Mesenteric fat pad (tissue), 1 donor: Measurements from ENCODE around the gene RAD23A. TPM values are rescaled to one million over a fixed set of nuclear protein-coding genes. Genes with fewer than 3 reads are reported as not detected.
"Not testable (repeated sequence)": the region's sequence is repeated elsewhere in the genome, so short reads cannot be mapped to it uniquely, and the experiment has no call there.

Experiments used
- DNase-seq: peaks from one replicate; pipeline ENCODE4 v3.0.0-alpha.2; 2020; ENCODE audit warnings: low spot score
- total RNA-seq: library from RNA; stranded (reverse); fragmentation: NEBNext Ultra II Directional; extraction: Animal tissue kit (Norgen Biotek cat#: 25700); gene quantifications from one replicate; pipeline ENCODE4 v1.2.1, GENCODE V29; 2021
- donor health status: DM: yes; HTN: yes; CAD: no.

The RAD23A gene
- total RNA-seq, 1 donor from 2014 or later, result 143 TPM

DNA sequence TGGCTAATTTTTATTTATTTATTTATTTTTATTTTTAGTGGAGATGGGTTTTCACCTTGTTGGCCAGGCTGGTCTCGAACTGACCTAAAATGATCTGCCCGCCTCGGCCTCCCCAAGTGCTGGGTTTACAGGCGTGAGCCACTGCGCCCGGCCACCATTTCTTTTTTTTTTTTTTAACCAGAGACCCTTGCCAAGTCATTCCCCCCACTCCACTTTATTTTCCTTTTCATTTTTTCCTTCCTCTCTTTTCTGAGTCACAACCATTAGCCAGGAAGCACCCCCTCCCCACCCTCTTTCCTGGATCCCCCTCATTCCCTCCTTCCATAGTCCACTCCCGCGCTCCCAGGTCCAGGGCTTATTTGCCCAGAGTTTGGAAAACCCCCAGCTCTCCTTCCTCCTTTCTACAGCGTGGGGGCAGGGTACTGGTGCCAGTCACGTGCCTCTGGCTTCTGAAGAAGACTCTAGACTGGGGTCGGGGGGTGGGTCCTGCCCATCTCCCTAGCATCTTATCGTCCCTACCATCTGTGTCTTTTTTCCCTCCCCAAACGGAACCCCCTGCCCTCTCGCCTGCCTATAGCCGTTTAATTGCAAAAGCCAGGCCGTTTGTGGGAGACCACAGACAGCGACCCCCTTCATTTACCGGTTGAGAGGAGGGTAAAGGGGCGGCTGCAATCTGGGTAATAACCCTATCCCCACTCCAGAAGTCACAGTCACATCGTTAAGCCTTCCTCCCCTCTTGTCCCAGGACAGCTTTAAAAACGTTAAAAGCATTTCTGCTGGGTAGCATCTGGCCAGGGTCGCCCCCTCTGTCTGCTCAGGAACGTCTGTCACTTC, 8.4 kb upstream of the RAD23A start:
- no peak for DNase-seq

DNA sequence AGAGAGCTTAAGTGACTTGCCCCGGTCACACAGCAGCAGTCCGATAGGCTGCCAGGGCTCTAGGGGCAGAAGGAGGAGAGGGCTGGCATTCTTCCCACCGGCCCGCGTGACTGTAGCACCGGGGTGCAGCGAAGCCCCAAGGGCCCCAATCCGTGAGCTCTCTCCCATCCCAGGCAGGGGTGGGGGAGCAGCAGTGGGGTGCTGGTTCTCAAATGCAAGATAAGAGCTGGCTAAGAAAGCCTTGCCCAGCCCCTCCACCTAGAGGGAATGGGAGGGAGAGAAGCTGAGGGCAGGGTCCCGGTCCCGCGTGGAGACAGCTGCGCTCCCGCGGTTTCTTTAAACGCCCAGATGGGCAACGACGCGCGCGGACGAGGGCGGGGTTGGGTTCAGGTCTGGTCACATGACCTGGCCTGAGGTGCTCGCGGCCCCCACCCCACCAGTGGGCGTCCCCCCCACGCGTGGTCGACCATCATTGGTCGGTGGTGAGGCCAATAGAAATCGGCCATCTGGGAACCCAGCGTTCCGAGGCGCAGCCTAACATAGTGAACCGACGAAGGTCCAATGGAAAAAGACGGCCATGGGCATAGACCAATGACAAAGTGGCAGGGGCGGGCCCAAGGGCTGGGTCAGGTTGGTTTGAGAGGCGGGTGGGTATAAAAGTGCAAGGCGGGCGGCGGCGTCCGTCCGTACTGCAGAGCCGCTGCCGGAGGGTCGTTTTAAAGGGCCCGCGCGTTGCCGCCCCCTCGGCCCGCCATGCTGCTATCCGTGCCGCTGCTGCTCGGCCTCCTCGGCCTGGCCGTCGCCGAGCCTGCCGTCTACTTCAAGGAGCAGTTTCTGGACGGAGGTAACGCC, 7.5 kb upstream of the RAD23A start, which contains the start of gene CALR:
TSS of gene CALR (plus strand) at position 683 of the 852 bp plus-strand sequence. CDS start at position 754, 71 bp downstream.
- DNase-seq, result peak; percentile 100

DNA sequence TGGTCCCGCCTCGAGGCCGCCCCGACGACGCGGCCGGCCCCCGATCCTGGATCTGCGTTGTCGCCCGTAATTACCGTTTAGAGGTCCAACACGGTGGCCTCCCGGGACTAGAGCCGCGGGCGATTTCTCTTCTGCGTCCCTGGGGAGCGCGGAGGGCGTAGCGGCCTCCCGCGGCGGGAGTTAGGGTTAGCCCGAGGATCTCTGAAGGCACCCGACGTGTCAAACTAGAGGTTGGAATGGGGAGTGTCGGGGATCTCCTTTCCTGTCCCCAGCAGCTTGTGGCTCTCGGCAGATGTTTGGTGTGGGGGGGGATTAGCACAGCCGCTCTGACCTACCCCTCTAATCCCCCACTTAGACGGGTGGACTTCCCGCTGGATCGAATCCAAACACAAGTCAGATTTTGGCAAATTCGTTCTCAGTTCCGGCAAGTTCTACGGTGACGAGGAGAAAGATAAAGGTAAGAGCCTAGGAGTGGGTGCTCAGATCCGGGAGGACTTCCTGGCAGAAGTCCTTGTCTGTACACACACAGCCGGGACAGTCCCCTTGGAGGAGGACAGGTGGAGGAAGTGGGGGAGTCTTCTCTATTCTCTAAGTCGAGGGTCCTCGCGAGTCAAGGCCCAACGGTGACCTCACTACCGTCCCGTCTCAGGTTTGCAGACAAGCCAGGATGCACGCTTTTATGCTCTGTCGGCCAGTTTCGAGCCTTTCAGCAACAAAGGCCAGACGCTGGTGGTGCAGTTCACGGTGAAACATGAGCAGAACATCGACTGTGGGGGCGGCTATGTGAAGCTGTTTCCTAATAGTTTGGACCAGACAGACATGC, 6.7 kb upstream of the RAD23A start:
- no peak for DNase-seq

DNA sequence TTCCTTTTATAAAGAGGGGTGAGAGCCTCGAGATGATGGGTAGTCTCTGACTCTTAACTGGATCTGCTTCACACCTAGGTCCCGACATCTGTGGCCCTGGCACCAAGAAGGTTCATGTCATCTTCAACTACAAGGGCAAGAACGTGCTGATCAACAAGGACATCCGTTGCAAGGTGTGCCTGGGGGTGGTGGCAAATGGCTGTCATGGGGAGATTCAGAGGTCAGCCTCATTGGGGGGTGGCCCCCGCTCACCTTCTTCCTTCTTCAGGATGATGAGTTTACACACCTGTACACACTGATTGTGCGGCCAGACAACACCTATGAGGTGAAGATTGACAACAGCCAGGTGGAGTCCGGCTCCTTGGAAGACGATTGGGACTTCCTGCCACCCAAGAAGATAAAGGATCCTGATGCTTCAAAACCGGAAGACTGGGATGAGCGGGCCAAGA, 5.7 kb upstream of the RAD23A start:
- DNase-seq, result no peak

DNA sequence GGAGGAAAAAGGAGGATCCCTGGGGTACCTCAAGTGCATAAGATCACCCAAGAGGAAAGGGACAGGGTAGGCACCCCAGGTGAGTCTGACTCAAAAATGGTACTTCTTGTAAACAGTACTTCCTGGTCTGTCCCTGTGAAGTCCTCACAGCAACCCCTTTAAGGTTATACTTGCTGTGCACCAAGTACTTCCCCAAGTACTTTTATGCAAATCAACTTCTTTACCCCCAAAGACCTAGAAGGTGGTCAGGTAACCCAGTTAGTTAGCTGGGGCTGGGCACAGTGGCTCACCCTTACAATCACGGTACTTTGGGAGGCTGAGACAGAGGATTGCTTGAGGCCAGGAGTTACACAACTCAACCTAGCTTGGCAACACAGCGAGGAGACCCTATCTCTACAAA, 4.8 kb upstream of the RAD23A start:
- DNase-seq, result no peak

DNA sequence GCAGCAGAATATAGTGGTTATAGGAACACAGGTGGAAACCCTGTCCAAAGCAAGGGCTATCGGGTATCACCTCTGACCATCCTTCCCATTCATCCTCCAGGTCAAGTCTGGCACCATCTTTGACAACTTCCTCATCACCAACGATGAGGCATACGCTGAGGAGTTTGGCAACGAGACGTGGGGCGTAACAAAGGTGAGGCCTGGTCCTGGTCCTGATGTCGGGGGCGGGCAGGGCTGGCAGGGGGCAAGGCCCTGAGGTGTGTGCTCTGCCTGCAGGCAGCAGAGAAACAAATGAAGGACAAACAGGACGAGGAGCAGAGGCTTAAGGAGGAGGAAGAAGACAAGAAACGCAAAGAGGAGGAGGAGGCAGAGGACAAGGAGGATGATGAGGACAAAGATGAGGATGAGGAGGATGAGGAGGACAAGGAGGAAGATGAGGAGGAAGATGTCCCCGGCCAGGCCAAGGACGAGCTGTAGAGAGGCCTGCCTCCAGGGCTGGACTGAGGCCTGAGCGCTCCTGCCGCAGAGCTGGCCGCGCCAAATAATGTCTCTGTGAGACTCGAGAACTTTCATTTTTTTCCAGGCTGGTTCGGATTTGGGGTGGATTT, 2.1 kb upstream of the RAD23A start:
- no peak for DNase-seq

DNA sequence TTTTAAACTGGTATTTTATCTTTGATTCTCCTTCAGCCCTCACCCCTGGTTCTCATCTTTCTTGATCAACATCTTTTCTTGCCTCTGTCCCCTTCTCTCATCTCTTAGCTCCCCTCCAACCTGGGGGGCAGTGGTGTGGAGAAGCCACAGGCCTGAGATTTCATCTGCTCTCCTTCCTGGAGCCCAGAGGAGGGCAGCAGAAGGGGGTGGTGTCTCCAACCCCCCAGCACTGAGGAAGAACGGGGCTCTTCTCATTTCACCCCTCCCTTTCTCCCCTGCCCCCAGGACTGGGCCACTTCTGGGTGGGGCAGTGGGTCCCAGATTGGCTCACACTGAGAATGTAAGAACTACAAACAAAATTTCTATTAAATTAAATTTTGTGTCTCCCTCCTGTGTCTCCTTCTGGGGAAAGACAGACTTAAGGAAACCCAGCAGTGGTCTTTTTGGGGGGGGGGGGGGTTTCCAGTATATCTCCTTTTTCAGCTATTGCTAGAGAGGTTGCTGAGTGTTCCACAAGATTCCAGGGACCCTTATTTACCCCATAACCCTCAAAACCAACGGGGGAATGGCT, 1.5 kb upstream of the RAD23A start:
- DNase-seq, result no peak

DNA sequence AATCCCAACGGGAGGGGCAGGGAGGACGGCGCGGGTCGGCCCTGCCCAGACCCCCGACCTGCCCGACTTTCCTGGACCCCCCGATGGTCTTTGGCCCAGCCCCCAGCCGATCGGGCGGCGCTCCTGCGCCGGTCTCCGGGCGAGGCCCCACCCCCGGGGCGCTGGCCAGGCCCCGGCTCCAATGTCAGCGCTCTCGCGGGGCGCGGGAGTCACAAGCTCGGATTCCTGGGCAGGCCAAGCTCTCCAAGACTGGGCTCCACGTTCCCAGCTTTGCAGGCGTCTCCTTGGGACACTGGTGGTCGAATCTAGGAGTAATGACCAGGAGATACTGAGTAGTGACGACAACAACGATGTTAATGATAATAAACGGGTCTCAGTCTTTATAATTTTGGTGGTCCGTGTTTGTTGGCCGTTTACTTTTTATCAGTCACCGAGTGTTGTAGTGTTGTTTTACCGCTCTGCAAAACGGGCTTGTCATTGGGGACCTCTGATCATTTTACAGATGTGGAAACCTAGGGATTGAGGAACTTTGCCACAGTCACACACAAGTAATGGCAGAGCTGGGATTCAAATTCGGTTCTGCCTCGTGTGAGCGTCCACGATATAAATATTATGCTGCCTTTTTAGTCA, 545 bp downstream of the RAD23A start:
- DNase-seq, result peak; percentile 93

DNA sequence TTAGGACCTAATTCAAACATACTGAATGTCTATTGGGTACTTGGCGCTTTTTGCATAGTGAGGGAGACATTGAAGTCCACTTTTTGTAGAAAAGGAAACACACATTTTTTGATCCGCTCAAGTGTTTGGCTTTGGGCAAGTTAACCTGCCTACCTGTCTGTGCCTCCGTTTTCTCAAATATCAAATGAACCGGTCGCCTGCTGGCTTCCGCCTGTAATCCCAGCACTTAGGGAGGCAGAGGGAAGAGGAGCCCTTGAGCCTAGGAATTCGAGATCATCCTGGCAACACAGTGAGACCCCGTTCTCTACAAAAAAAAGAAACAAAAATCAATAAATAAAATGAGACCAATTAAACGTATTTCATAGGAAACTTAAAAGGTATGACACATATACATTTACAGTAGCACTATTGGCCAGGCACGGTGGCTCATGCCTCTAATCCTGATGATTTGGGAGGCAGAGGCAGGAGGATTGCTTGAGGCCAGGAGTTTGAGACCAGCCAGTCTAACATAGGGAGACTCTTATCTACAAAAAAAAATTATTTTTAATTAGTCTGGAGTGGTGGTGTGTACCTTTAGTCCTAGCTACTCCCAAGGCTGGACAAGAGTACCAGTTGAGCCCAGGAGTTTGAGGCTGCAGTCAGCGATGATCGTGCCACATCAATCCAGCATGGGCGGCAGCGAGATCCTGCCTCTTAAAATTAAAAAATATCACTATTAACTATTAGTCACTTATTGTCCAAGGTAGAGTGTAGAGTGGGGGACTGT, 1.3 kb downstream of the RAD23A start:
- no peak for DNase-seq

DNA sequence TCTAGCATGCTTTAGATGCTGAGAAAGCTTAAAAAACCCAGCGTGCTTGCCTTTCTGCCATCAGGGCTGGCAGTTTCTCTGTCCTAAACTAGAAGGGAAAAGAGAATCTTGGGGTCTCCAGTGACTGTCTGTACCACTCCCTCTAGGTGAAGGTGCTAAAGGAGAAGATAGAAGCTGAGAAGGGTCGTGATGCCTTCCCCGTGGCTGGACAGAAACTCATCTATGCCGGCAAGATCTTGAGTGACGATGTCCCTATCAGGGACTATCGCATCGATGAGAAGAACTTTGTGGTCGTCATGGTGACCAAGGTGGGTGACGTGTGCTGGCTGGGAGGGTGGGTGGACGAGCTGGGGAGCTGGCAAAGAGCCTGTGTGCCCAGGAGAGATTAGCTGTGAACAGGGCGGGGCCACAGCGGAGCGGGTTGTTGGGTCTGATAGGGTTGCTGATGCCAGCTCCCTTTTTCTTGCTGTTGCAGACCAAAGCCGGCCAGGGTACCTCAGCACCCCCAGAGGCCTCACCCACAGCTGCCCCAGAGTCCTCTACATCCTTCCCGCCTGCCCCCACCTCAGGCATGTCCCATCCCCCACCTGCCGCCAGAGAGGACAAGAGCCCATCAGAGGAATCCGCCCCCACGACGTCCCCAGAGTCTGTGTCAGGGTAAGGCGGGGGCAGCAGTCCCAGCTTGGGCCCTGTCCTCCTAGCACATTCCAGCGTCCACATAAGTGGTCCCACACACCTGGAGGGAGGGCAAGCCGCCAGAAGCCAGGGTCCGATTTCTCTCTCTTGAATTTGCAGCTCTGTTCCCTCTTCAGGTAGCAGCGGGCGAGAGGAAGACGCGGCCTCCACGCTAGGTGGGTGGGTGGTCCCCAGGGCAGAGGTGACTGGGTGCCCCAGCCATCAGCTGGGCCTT, 2.3 kb downstream of the RAD23A start:
- no peak for DNase-seq

DNA sequence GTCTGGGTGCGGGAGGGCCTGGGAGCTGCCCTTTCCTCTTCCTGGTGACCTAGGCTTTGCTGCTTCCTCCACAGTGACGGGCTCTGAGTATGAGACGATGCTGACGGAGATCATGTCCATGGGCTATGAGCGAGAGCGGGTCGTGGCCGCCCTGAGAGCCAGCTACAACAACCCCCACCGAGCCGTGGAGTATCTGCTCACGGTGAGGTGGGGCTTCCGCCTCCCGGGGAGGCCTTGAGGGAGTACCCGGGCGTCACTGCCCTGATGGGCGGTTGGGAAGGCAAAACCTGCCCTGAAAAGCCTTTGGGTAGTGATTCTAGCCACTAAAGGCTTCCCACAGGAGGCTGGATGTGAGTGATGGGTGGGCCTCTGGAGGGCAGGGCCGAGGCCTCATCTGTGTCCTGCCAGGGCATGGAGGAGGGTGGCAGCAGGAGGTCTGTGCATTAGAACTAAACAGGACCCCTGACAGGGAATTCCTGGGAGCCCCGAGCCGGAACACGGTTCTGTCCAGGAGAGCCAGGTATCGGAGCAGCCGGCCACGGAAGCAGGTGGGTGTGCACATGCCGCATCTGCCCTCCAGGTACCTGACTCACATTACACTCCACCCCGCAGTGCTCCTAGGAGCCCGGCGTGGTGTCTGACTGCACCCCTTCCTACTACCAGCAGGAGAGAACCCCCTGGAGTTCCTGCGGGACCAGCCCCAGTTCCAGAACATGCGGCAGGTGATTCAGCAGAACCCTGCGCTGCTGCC, 3.1 kb downstream of the RAD23A start:
- DNase-seq, result no peak

DNA sequence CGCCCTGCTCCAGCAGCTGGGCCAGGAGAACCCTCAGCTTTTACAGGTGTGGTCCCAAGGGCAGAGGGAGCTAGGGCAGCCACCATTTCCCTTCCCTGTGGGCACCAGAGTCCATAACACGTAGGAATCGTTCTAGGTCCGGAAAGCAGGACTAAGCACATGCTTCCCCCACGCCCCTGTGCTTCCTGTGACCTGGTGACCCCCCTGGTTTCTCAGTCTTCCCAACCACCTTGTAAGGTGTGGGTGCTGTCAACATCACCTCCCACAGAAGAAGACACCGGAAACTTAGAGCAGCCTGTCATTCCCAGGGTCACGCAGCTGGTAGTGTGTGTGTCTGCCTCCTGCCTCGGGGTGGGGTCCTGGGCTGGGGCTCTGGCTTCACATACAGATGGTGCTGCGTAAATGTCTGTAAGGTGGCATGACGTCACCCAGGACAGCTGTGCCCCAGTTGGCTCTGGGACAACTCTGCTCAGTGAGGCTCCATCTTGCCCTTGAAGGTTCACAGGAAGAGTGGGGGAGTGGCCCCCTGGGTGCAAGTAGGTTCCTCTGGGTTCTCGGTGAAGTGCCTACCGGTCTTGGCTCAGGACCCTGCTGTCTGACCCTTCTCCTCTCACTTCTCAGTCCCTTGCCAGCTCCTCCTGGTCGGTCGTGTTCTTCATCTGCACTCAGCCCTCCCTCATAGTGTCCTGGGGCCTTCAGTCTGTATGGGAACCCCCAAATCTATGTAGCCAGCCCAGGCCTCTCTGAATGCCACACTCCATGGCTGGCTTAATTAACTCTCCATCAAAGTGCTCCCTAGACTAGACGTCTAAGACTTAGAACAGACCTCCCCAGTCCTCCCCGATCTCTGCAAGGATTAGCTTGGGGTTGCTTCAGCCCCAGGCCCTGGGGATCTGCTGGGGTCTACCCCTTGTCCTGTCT, 4.0 kb downstream of the RAD23A start:
- DNase-seq, result no peak

DNA sequence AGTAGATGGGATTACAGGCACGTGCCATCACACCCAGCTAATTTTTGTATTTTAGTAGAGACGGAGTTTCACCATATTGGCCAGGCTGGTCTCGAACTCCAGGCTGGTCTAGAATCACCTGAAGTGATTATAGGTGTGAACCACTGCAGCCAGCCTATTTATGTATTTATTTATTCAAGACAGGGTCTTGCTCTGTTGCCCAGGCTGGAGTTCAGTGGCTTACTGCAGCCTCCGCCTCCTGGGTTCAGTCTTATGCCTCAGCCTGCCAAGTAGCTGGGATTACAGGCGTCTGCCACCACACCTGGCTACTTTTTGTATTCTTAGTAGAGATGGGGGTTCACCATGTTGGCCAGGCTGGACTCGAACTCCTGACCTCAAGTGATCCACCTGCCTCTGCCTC, 6.4 kb downstream of the RAD23A start:
- DNase-seq, result not testable (repeated sequence)

DNA sequence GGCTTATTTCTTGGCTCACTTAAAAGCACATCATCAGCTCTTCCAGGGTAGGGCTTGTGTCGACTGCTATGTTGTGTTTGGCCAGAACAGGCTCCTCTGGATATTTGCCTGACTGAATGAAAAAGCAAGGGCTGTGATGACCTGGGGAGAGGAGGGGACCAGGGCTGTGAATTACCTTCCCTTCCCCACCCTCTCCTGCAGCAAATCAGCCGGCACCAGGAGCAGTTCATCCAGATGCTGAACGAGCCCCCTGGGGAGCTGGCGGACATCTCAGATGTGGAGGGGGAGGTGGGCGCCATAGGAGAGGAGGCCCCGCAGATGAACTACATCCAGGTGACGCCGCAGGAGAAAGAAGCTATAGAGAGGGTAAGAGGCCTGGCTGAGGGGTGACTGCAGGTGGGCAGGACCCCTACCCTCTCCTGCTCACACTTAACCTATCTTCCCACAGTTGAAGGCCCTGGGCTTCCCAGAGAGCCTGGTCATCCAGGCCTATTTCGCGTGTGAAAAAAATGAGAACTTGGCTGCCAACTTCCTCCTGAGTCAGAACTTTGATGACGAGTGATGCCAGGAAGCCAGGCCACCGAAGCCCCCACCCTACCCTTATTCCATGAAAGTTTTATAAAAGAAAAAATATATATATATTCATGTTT, 7.0 kb downstream of the RAD23A start:
- DNase-seq, result no peak

DNA sequence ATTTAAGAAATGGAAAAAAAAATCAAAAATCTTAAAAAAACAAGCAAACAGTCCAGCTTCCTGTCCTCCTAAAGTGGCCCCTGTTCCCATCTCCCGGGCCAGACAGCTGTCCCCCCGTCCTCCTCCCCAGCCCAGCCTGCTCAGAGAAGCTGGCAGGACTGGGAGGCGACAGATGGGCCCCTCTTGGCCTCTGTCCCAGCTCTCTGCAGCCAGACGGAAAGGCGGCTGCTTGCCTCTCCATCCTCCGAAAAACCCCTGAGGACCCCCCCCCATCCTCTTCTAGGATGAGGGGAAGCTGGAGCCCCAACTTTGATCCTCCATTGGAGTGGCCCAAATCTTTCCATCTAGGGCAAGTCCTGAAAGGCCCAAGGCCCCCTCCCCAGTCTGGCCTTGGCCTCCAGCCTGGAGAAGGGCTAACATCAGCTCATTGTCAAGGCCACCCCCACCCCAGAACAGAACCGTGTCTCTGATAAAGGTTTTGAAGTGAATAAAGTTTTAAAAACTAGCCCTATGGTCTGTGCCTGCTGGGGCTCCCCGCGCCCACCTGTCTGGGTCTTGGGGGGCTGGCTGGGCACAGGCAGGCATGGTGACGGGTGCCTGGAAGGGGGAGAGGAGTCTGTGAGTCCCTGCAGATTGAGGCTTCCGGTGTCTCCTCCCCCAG, 7.6 kb downstream of the RAD23A start:
- no peak for DNase-seq
